ENCODE results near the gene PRSS48.
"Not testable (repeated sequence)": the region's sequence is repeated elsewhere in the genome, so short reads cannot be mapped to it uniquely, and the experiment has no call there.

The PRSS48 gene, protein sequence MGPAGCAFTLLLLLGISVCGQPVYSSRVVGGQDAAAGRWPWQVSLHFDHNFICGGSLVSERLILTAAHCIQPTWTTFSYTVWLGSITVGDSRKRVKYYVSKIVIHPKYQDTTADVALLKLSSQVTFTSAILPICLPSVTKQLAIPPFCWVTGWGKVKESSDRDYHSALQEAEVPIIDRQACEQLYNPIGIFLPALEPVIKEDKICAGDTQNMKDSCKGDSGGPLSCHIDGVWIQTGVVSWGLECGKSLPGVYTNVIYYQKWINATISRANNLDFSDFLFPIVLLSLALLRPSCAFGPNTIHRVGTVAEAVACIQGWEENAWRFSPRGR

DNA sequence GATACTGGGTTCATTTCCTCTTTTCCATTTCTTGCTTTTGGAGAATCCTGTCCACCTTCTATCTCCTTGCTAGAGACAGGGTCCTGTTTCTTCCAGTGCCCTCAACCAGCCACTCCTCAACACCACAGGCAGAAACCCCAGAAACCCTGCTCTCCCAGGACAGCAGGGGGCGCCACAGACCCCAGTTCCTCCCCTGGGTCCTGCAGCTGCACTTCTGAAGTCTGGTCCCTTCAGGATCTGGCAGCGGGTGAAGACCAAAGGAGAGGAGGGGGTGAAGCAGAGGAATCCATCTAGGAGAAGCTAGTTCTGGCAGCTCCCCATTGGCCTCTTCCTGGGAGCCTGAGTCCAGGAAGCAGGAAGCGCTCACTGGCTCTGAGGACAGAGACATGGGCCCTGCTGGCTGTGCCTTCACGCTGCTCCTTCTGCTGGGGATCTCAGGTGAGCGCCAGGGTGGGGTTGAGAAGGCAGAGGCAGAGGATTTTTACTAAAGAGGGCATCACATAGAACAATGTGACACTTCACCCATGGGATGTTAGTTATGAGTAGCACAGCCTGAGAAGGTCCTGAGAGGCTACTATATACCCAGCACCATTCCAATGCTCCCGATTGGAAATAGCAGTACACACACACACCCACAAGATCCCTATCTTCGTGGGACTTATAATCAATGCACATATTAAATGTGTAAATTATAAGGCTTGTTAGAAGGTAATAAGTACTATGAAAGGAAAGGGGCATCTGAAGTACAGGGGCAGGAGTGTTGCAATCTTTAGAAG, at the start of gene PRSS48:
Gene PRSS48, plus strand, starts transcription at position 375 of the 776 bp plus-strand sequence. Its CDS starts 12 bp downstream, at position 387.
- no peak for DNase-seq (ENCODE audit: low spot score)

DNA sequence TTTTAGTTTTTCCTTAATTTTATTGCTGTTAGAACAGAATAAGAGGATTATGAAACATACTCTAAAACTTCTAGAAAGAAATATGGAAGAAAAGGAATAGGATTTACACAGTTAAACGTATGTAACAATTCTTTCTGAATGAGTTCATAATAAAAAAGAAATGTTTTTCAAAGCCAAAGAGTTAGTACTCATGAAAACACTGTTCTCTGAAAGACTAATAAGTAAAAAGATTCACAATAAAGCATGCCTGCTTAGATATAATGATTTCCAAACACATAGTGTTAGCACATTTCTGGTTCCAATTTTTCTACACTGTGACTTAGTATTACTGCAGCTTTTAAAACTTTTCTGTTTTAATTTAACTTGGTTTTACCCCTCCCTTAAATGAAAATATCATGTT, 49.8 kb upstream of the PRSS48 start:
- no peak for DNase-seq (ENCODE audit: low spot score)

DNA sequence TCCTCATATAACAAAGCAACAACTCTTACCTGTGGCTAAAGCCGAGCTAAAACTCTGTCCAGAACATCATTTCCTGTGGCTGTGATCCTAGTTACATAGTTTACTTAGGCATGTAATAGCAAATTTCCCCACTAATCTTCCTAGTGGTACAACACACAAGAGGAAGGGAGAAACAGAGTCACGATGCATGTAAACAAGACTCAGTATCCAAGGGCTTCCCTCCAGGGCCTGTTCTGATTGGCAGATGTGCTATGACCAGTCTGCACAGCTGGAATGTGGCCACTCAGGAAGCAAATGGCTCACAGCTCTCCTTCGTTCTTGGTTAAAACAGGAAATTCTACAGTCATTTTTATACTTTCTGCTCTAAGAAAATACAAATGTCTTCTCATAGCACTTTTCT, 49.2 kb upstream of the PRSS48 start:
- no peak for DNase-seq (ENCODE audit: low spot score)

DNA sequence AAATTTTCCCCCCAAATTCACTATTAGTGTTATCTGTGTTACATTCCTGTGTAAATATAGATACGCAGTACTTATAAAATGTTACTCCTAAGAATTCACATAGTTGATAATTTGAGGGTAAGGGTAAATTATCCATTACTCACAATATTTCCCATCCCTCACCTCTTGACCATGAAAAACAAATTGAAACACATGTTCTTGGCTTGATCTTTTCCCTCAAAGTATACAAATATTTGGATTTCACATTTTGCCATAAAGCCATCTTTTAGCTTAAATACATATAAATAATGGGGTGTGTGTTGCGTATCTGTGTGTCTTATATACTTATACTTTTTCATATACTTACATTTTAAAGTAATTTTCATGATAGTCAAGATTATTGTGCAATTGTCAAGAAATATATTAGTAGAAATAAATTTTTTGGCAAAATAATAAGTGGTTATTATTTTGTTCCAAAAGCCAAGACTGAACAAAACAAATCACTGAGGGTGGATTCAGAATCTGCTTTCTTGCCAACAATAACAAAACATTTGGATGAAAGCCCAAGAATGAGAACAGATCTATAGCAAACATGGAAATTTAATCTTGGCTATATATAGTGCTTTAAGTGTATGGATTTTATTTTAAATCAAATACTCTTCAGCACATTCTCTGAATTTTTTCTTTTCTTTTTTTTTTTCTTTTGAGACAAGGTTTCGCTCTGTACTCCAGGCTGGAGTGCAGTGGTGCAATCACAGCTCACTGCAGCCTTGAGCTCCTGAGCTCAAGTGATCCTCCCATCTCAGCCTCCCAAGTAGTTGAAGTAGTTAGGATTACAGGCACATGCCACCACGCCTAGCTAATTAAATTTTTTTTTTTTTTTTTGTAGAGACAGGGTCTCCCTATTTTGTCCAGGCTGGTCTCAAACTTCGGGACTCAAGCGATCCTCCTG, 48.5 kb upstream of the PRSS48 start:
- DNase-seq (ENCODE audit: low spot score): no peak

DNA sequence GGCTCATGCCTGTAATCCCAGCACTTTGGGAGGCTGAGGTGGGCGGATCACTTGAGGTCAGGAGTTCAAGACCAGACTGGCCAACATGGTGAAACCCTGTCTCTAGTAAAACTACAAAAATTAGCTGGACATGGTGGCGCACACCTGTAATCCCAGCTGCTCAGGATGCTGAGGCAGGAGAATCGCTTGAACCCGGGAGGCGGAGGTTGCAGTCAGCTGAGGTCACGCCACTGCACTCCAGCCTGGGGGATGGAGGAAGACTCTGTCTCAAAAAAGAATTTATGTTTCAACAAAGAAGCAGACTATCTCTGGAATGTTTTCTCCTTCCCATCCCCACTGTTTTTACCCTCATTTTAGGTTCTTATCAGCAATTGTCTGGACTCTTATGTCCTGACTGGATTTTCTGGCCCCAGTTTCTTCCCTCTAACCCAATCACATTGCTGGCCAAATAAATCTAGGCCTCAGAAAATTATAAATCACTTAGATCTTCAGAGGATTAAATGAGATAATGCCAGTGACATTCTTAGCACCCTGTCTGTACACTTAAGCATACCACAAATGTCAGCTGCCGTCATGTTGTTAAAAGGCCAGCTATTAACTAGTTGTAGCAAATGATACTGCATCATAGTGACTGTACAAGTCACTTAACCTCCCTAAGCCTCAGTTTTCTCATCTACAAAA, 44.9 kb upstream of the PRSS48 start:
- no peak for DNase-seq (ENCODE audit: low spot score)

DNA sequence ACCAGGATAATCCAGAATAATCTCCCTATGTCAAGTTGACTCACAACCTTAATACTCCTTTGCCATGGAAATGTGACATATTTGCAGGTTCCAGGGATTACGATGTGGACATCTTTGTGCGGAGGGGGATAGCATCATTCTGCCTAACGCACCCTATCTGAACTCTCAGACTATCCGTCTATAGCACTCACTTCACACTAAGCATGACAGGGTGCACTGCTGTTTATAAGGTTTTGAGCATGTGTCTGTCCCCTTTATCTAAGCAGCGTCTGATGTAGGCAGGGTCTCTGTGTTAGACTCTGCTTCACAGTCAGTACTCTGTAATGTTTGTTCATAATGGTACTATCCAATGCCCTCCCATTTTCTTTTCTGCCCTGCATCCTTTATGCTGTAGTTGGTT, 43.4 kb upstream of the PRSS48 start:
- no peak for DNase-seq (ENCODE audit: low spot score)

DNA sequence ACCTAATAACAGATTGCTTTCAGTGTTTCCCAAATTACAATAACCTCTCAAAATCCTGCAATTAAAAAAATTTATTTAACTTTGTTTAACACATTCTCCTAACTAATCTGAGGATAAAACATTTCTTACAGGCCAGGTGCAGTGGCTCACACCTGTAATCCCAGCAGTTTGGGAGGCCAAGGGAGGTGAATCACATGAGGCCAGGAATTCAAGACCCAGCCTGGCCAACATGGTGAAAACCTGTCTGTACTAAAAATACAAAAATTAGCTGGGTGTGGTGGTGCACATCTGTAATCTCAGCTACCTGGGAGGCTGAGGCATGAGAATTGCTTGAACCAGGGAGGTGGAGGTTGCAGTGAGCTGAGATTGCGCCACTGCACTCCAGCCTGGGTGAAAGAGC, 41.6 kb upstream of the PRSS48 start:
- DNase-seq (ENCODE audit: low spot score): not testable (repeated sequence)

DNA sequence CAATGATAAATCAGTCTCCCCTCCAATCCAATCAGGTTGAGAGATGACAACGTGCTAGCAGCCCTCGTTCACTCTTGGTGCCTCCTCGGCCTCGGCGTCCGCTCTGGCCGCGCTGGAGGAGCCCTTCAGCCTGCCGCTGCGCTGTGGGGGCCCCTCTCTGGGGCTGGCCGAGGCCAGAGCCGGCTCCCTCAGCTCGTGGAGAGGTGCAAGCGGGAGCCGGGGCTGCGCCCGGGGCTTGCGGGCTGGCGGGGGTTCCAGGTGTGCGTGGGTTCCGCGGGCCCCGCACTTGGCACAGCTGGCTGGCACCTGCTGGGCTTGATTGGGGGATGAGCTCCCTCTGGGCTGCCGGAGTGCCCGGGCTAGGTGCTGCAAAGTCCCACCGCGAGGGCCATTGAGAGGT, 40.9 kb upstream of the PRSS48 start:
- no peak for DNase-seq (ENCODE audit: low spot score)

DNA sequence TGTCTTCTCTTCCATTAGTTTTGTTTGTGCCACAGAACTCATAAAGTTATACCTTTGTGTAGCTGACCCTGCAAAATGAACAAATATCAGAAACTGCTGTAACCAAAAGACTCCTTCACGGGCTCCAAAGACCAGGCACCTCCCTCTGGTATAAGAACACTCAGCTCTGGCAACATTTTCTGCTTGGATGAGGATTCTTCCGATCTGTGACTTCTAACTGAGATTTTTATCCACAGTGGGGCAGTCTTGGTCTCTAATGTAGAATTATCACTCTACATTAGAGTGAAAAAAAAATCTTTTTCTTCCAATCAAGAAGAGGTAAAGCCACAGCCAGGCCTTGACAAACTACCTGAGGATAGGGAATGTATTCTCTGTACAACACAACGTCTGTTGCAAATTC, 38.5 kb upstream of the PRSS48 start:
- DNase-seq (ENCODE audit: low spot score): no peak

DNA sequence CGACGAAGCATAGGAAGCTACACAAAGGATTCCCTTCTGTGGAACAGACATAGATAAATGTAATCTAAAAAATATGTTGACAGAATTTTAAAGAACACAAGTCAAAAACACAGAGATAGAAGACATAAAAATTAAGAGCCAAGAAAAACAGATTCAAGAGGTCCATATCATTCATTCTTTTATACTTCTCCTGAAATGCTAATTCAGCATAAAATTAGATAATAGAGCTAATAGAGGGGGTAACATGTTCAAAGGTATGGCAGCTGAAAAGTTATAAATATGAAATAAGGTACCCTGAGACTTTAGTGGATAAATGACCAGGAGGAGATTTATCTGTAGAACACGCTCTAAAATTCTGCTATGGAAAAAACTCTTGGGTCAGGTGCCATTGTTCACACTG, 37.4 kb upstream of the PRSS48 start:
- DNase-seq (ENCODE audit: low spot score): no peak

DNA sequence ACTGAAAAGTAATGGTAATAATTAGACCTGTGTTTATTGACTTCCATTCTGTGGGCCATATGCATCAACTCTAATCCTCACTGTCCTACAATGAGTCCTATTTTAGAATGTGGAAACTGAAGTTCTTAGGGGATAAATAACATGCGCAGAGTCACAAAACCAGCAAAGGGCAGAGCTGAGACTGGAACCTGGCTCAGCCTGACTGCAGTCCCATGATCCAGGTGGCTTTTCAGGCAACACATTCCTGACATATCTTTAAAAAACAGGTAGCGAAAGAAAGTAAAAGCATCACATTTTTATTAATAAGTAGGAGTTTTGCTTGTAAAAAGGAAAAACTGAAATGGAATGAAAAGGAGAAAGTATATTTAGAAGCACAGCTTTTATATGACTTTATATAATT, 34.7 kb upstream of the PRSS48 start:
- no peak for DNase-seq (ENCODE audit: low spot score)

DNA sequence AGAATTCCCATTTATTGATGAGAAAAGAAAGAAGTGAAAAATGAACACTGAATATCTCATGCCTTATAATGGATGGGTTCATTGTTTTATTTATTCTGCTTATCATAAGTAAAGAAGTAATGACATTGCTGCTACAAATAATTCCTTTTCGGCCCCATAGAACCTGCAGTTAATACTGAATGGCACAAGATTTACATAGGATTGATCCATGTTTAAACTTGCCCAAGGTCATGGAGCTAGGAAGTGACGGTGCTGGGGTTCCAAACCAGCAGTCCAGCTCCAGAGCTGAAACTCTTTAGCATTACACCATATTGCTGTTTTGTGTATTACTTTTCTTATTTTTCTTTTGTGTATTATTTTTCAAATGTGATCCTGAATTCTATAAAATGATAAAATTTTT, 30.2 kb upstream of the PRSS48 start:
- no peak for DNase-seq (ENCODE audit: low spot score)

DNA sequence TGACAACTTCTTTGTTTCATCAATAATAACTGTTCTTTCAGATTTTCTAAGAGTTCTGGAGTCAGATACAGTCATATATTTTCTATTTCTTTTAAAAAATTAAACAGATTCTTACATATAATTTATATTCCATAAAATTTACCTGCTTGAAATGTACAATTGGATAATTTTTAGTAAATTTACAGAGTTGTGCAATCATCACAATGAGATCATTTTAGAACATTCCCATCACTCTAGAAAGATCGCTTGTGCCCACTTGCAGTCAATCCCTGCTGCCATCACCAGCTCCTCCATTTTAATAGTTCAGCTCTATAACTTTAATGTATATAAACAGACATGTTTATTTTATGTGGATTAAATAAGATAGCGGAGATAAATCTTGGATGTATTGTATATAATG, 29.6 kb upstream of the PRSS48 start:
- no peak for DNase-seq (ENCODE audit: low spot score)

DNA sequence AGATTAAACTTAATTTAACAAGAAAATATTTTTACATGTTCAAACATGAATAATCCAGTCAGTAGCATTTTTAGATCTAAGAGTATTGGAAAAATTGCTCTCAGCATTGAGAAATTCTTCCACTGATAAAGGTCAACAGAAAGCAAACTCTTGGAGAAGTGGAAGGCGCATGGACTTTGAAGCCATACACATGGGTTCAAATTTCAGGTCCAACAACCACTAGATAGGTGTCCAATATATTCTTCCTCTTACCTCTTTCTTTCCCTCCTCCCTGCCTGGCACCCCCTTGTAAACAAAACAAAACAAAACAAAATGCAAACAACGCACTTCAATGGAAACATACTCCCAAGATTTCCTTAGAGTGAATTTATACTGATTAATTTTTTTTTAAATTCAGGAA, 28.4 kb upstream of the PRSS48 start:
- no peak for DNase-seq (ENCODE audit: low spot score)

DNA sequence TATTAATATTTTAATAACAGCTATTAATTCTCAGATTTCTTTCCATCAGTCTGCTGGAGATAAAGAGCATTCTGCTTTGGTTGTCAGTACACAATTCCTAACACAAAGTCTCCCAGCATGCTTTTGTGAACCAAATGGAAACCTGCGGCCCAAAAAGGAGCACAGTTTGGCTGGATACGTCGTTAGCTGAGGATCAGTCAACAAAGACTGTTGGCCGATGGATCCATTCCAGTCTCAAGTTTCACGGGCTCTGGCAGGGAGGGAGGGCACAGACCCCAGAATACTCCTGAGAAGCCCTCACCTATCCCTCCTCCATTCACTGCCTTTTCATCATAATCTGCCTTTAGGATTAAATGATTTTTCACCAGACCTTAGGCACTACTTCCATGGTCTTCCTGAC, 26.3 kb upstream of the PRSS48 start:
- no peak for DNase-seq (ENCODE audit: low spot score)

DNA sequence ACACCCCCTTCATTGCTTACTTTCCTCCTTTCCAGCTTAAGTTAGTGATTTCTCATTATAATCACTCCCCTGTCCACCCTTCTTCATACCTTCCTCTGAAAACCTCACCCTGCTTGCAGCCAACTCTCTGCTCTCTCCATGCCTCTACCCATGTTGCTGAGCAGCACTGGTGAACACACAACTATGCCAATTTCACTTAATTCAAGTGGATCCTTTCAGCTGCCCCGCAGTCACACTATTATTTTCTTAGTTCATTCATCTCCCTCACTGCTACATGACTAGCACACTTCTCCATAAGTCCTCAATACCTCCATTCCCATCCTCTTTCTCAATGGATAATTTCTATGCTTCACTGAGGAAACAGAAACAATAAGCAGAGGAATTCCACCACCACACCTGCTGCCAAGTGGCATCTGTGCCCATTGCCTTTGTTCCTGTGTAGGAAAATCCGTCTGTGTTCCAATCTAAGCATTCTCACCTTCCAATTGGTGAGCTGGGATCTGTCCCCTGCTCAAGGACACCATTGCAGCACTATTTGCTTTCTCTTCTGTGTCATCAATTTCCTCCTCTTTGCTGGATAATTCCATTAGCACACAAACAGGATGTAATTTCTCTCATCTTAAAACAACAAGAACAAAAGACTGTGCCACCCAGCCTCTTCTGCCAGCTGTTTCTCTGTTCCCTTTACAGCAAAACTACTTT, 25.2 kb upstream of the PRSS48 start:
- DNase-seq (ENCODE audit: low spot score): no peak

DNA sequence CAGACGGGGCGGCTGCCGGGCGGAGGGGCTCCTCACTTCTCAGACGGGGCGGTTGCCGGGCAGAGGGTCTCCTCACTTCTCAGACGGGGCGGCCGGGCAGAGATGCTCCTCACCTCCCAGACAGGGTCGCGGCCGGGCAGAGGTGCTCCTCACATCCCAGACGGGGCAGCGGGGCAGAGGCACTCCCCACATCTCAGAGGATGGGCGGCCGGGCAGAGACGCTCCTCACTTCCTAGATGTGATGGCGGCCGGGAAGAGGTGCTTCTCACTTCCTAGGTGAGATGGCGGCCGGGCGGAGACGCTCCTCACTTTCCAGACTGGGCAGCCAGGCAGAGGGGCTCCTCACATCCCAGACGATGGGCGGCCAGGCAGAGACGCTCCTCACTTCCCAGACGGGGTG, 21.7 kb upstream of the PRSS48 start:
- DNase-seq (ENCODE audit: low spot score): not testable (repeated sequence)

DNA sequence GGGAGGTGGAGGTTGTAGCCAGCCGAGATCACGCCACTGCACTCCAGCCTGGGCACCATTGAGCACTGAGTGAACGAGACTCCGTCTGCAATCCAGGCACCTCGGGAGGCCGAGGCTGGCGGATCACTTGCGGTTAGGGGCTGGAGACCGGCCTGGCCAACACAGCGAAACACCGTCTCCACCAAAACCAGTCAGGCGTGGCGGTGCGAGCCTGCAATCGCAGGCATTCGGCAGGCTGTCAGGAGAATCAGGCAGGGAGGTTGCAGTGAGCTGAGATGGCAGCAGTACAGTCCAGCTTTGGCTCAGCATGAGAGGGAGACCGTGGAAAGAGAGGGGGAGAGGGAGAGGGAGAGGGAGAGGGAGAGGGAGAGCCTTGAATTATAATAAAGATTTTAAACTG, 21.3 kb upstream of the PRSS48 start:
- DNase-seq (ENCODE audit: low spot score): not testable (repeated sequence)

DNA sequence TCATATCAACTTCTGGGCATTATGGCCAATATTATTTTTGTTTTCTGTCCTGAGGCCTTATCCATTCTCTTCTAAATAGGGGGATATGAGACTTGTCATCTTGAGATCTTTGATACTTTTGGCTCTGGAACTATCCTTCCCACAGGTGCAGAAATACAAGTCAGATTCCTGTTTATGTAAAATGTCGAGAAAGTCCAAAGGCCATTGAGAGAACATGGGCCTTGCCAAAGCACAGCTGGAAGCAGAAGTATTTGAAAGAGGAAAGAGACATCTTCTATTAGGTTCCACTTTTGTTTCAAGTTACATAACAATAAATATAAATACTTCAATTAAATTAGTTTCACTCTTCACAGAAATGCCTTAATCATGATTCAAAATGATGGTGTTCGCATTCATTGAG, 20.8 kb upstream of the PRSS48 start:
- DNase-seq (ENCODE audit: low spot score): no peak

DNA sequence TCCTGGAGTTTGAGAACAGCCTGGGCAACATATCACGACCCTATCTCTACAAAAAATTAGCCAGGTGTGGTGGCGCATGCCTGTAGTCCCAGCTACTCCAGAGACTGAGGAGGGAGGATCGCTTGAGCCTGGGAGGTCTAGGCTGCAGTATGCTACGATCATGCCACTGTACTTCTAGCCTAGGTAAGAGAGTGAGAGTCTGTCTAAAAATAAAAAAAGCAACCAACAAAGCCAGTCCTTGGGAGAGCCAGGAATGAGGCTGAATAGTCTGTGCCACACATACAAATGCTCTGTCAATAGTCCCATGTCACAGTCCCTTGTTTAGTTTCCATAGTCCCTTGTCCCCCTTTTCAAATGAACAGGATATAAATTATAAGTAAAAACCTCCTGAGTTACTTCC, 19.3 kb upstream of the PRSS48 start:
- DNase-seq (ENCODE audit: low spot score): no peak

DNA sequence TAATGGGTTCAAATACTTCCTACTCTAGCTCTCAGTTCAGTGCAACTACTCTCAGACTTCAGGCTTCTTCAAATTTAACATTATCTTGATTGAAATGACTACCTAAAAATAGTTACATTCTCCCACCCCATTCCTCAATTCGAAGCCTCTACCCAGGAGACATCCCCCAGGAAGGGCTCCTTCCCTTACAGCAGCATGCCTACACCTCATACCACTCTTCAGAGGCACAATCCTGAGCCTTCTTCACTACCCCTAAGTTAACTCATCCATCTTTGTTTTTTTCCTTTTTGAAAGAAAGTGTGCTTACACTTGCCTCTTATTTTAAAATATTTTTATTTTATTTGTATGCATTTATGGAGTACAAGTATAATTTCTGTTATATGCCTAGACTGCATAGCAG, 17.2 kb upstream of the PRSS48 start:
- DNase-seq (ENCODE audit: low spot score): no peak

All from hematopoietic multipotent progenitor cell treated with erythropoietin and hydrocortisone succinate and interleukin-3 and kit ligand, for 17 days (in vitro differentiated cells).